ENCODE data around the gene POU5F1. TPM values are rescaled to one million over a fixed set of nuclear protein-coding genes. Genes with fewer than 3 reads are reported as not detected.
"Not testable (repeated sequence)": the region's sequence is repeated elsewhere in the genome, so short reads cannot be mapped to it uniquely, and the experiment has no call there.

The POU5F1 gene
- total and polyA plus RNA-seq, 9 of the 15 experiments (the other 6 are each of a cell fraction or from before 2014, with no cell fraction given), result 0.06 to 2.0 (median 0.10) TPM; not detected in 6

- in situ Hi-C loops (cut with MboI) (no loop called here), intact Hi-C loops (cut with micrococcal nuclease) (no loop called here)
- POLR2A ChIA-PET, result interaction anchor here (0.6 kb wide), 1 partner anchor 216 kb away, joined by 3 read pairs; no protein-coding TSS in a partner anchor
- peaks cover 15% of the 10 kb centered on the region; the same call in 2 of the 3 replicates for H3K36me3 ChIP-seq (ENCODE audit: control insufficient read depth, insufficient read depth, low read length)
- no peak for DNase-seq (ENCODE audit: extremely low read depth in 1 of 4, low spot score in 3 of 4)
- WGBS (ENCODE audit: insufficient coverage, low coverage, missing lambda C conversion rate), result 19% methylated on average over 5 of the region's 5 CpGs
- CTCF ChIA-PET (ENCODE audit: low intra/inter-chr PET ratio), result no interaction called here
- no peak overlapping the region for H2AFZ ChIP-seq (ENCODE audit: low read depth, low read length)
- no peak overlapping the region for H3K9ac ChIP-seq (ENCODE audit: insufficient read depth in 1 of 2, low read depth in 2 of 2, low read length in 2 of 2)
- no peaks in the 10 kb centered on the region for H3K9me1 ChIP-seq (ENCODE audit: control insufficient read depth, insufficient read depth, low read length)
- H3K27me3 ChIP-seq (ENCODE audit: control insufficient read depth in 2 of 2, insufficient read depth in 2 of 2, low read length in 2 of 2), result no peaks in the 10 kb centered on the region
- no peak overlapping the region for H3K4me2 ChIP-seq (ENCODE audit: insufficient read depth, low read length)
- H3K4me3 ChIP-seq, result no peak overlapping the region
- H3K4me1 ChIP-seq (replicated peaks in 1 of 2; ENCODE audit: control insufficient read depth in 2 of 2, insufficient read depth in 2 of 2, low read length in 2 of 2), result peaks cover 10 to 24% of the 10 kb centered on the region in 2 experiments; a peak in 4 of 5 replicates
- no peaks in the 10 kb centered on the region; the same call in 1 of the 2 replicates for H4K20me1 ChIP-seq (replicated peaks; ENCODE audit: control insufficient read depth, insufficient read depth, low read length)
- TF ChIP-seq TEAD2 (tag; IDR thresholded peaks at IDR 0.05), result no peak
- no peak for ATAC-seq
- H3K9me3 ChIP-seq (replicated peaks; ENCODE audit: control insufficient read depth, insufficient read depth, low read depth, low read length), result no peaks in the 10 kb centered on the region
- FAIRE-seq, result no peak
- H3K27ac ChIP-seq (ENCODE audit: extremely low read depth, low read depth, low read length), result no peak overlapping the region
- no TSS peak for BruUV-seq (replicated peaks)
- no peaks in the 10 kb centered on the region for H3K79me2 ChIP-seq (ENCODE audit: control insufficient read depth, insufficient read depth, low read length)
These were observed 4.5 kb downstream of the POU5F1 start for GRCh38 chr6:31165986-31166385.

DNA sequence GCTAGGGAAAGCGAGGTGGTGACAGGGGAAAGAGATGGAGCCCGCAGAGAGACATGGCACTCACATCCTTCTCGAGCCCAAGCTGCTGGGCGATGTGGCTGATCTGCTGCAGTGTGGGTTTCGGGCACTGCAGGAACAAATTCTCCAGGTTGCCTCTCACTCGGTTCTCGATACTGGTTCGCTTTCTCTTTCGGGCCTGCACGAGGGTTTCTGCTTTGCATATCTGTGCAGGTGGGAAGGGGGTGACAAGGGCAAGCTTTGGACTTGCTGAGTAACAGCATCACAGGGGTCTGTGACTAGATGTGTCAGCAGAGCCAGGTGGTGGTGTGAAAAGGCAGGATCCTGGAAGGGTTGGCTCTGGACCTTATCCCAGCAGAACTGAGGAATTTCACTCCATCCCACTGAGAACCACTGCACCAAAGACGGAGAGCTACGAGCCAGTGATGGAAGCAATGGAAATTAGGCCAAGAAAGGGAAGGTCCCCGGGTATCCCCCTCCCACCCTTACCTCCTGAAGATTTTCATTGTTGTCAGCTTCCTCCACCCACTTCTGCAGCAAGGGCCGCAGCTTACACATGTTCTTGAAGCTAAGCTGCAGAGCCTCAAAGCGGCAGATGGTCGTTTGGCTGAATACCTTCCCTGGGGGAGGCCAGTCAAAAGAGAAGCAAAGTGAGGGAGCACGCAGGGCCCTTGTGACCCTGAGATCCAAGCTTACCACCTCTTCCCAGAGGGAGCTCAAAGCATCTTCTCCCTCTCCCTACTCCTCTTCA lies 5.2 kb downstream of the POU5F1 start:
- H3K4me2 ChIP-seq (ENCODE audit: insufficient read depth, low read length); H4K20me1 ChIP-seq (replicated peaks; ENCODE audit: control insufficient read depth, insufficient read depth, low read length); FAIRE-seq; in situ Hi-C loops (cut with MboI); ATAC-seq; intact Hi-C loops (cut with micrococcal nuclease); H3K27me3 ChIP-seq (ENCODE audit: control insufficient read depth in 2 of 2, insufficient read depth in 2 of 2, low read length in 2 of 2); H3K4me3 ChIP-seq; DNase-seq (ENCODE audit: extremely low read depth in 1 of 4, low spot score in 3 of 4); H3K9me1 ChIP-seq (ENCODE audit: control insufficient read depth, insufficient read depth, low read length); H3K9me3 ChIP-seq (replicated peaks; ENCODE audit: control insufficient read depth, insufficient read depth, low read depth, low read length); H3K27ac ChIP-seq (ENCODE audit: extremely low read depth, low read depth, low read length); BruUV-seq (replicated peaks); CTCF ChIA-PET (ENCODE audit: low intra/inter-chr PET ratio); H2AFZ ChIP-seq (ENCODE audit: low read depth, low read length); H3K79me2 ChIP-seq (ENCODE audit: control insufficient read depth, insufficient read depth, low read length); H3K9ac ChIP-seq (ENCODE audit: insufficient read depth in 1 of 2, low read depth in 2 of 2, low read length in 2 of 2): not testable (repeated sequence)
- 60% methylated on average over 13 of the region's 17 CpGs for WGBS (ENCODE audit: insufficient coverage, low coverage, missing lambda C conversion rate)
- Histone ChIP-seq H3K36me3 (ENCODE audit: control insufficient read depth, insufficient read depth, low read length) (peaks cover 15% of the 10 kb centered on the region; the same call in 2 of the 3 replicates), H3K4me1 (replicated peaks in 1 of 2; ENCODE audit: control insufficient read depth in 2 of 2, insufficient read depth in 2 of 2, low read length in 2 of 2) (peaks cover 10 to 18% of the 10 kb centered on the region in 2 experiments; a peak in 4 of 5 replicates)
- POLR2A ChIA-PET, result interaction anchor here (0.6 kb wide), 1 partner anchor 217 kb away, joined by 3 read pairs; no protein-coding TSS in a partner anchor

- CTCF ChIA-PET (ENCODE audit: low intra/inter-chr PET ratio); H3K27ac ChIP-seq (ENCODE audit: extremely low read depth, low read depth, low read length); H3K27me3 ChIP-seq (ENCODE audit: control insufficient read depth in 2 of 2, insufficient read depth in 2 of 2, low read length in 2 of 2); in situ Hi-C loops (cut with MboI); H3K9me3 ChIP-seq (replicated peaks; ENCODE audit: control insufficient read depth, insufficient read depth, low read depth, low read length); DNase-seq (ENCODE audit: extremely low read depth in 1 of 4, low spot score in 3 of 4); H4K20me1 ChIP-seq (replicated peaks; ENCODE audit: control insufficient read depth, insufficient read depth, low read length); H3K4me2 ChIP-seq (ENCODE audit: insufficient read depth, low read length); H2AFZ ChIP-seq (ENCODE audit: low read depth, low read length); BruUV-seq (replicated peaks); intact Hi-C loops (cut with micrococcal nuclease); H3K4me3 ChIP-seq; H3K9ac ChIP-seq (ENCODE audit: insufficient read depth in 1 of 2, low read depth in 2 of 2, low read length in 2 of 2); FAIRE-seq; H3K79me2 ChIP-seq (ENCODE audit: control insufficient read depth, insufficient read depth, low read length); H3K9me1 ChIP-seq (ENCODE audit: control insufficient read depth, insufficient read depth, low read length); POLR2A ChIA-PET; ATAC-seq: not testable (repeated sequence)
- WGBS (ENCODE audit: insufficient coverage, low coverage, missing lambda C conversion rate), result 67% methylated on average over 6 of the region's 9 CpGs
- Histone ChIP-seq H3K36me3 (ENCODE audit: control insufficient read depth, insufficient read depth, low read length) (peaks cover 21% of the 10 kb centered on the region; the same call in 2 of the 3 replicates), H3K4me1 (replicated peaks in 1 of 2; ENCODE audit: control insufficient read depth in 2 of 2, insufficient read depth in 2 of 2, low read length in 2 of 2) (peaks cover 10 to 13% of the 10 kb centered on the region in 2 experiments; a peak in 4 of 5 replicates)
These were observed 5.9 kb downstream of the POU5F1 start for GRCh38 chr6:31164475-31165063.
